ENCODE measurements around the gene MTMR12. TPM values are rescaled to one million over a fixed set of nuclear protein-coding genes. Genes with fewer than 3 reads are reported as not detected.
A peak's percentile ranks its signal among the peaks of the same experiment; 100 is the strongest.

The MTMR12 gene
- total and polyA plus RNA-seq, 2 of the 13 experiments (the other 11 are each of a cell fraction or from before 2014, with no cell fraction given) = 23.4 to 36.6 TPM

DNA sequence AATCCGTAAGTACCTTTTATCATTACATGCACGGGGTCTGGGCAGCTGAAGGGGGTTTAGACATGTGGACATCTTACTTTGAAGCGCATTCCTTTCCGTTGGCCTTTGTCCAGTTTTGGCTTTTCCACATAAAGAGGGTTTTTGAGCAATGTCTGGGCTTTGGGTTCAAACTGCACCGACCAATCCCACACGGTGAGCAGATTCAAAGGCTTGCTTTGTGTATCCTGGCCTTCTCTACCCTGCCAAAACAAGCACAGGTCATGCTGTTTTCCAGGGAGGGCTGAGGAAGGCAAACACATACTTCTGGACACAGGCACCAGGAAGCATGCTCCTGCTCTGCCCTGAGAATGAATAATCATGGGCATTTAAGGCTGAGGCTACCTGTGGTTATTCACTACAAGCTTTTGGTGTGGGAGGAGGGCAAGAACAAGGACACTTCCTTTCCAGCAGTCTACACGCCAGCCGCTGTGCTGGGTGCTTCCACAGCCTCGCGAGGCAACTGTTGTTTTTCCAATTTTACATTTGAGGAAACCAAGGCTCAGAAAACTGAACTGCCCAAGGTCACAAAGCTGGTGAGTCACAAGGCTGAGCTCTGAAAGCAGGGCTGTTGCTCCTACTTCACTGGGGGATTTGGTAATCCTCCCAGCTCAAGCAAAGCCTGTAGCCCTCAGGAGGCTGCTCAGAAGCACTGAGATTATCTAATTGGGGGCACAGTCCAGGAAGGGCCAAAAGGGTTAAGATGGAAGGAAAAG, 78.9 kb downstream of the MTMR12 start (continued):
- TF ChIP-seq MBNL3 (CRISPR knock-in tag; conservative IDR thresholded peaks at IDR 0.05) = no peak
- TF ChIP-seq, protein P1, sequence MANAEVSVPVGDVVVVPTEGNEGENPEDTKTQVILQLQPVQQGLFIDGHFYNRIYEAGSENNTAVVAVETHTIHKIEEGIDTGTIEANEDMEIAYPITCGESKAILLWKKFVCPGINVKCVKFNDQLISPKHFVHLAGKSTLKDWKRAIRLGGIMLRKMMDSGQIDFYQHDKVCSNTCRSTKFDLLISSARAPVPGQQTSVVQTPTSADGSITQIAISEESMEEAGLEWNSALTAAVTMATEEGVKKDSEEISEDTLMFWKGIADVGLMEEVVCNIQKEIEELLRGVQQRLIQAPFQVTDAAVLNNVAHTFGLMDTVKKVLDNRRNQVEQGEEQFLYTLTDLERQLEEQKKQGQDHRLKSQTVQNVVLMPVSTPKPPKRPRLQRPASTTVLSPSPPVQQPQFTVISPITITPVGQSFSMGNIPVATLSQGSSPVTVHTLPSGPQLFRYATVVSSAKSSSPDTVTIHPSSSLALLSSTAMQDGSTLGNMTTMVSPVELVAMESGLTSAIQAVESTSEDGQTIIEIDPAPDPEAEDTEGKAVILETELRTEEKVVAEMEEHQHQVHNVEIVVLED (CRISPR knock-in tag; IDR thresholded peaks at IDR 0.05; ENCODE audit: borderline replicate concordance) = no peak; the same call in 1 of the 2 replicates
- TF ChIP-seq ZFX (CRISPR knock-in tag; IDR thresholded peaks at IDR 0.05; ENCODE audit: low read depth) = peak; percentile 66; the same call in 1 of the 2 replicates
- TF ChIP-seq ZNF24 (IDR thresholded peaks at IDR 0.05) = no peak
- TF ChIP-seq NONO (IDR thresholded peaks at IDR 0.05) = no peak
- peak; percentile 91 for TF ChIP-seq NONO (CRISPR knock-in tag; conservative IDR thresholded peaks at IDR 0.05)
- TF ChIP-seq SAFB2 (CRISPR knock-in tag; IDR thresholded peaks at IDR 0.05; ENCODE audit: borderline replicate concordance, low read depth) = no peak
- no peak for TF ChIP-seq ZNF329 (CRISPR knock-in tag; IDR thresholded peaks at IDR 0.05; ENCODE audit: low read depth)
- no peak for TF ChIP-seq CHCHD3 (CRISPR knock-in tag; IDR thresholded peaks at IDR 0.05)
- TF ChIP-seq HMG20B (CRISPR knock-in tag; conservative IDR thresholded peaks at IDR 0.05) = peak; percentile 20; the same call in 1 of the 2 replicates
- no peak for TF ChIP-seq ZNF18 (CRISPR knock-in tag; IDR thresholded peaks at IDR 0.05; ENCODE audit: insufficient replicate concordance)
- TF ChIP-seq ZNF543 (CRISPR knock-in tag; IDR thresholded peaks at IDR 0.05) = 0 out of 2 replicates have a peak, but pooled peaks have one; percentile 44
- TF ChIP-seq ZNF713 (CRISPR knock-in tag; IDR thresholded peaks at IDR 0.05) = peak; percentile 8; the same call in 1 of the 2 replicates
- no peak for TF ChIP-seq PLSCR1 (CRISPR knock-in tag; IDR thresholded peaks at IDR 0.05; ENCODE audit: borderline replicate concordance)
- no peak for TF ChIP-seq GLI4 (CRISPR knock-in tag; IDR thresholded peaks at IDR 0.05; ENCODE audit: borderline replicate concordance)
- TF ChIP-seq SMARCC2 (IDR thresholded peaks at IDR 0.05) = no peak
- TF ChIP-seq ZNF280B (CRISPR knock-in tag; IDR thresholded peaks at IDR 0.05; ENCODE audit: borderline replicate concordance) = no peak
- TF ChIP-seq ZNF264 (CRISPR knock-in tag; IDR thresholded peaks at IDR 0.05) = peak; percentile 59; the same call in 1 of the 2 replicates
- TF ChIP-seq RORA (CRISPR knock-in tag; IDR thresholded peaks at IDR 0.05) = no peak
- no peak for TF ChIP-seq ZNF557 (CRISPR knock-in tag; IDR thresholded peaks at IDR 0.05)
- TF ChIP-seq ZNF777 (CRISPR knock-in tag; IDR thresholded peaks at IDR 0.05) = no peak
- TF ChIP-seq, protein P2, sequence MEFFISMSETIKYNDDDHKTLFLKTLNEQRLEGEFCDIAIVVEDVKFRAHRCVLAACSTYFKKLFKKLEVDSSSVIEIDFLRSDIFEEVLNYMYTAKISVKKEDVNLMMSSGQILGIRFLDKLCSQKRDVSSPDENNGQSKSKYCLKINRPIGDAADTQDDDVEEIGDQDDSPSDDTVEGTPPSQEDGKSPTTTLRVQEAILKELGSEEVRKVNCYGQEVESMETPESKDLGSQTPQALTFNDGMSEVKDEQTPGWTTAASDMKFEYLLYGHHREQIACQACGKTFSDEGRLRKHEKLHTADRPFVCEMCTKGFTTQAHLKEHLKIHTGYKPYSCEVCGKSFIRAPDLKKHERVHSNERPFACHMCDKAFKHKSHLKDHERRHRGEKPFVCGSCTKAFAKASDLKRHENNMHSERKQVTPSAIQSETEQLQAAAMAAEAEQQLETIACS (CRISPR knock-in tag; IDR thresholded peaks at IDR 0.05) = no peak
- TF ChIP-seq RAD51 (IDR thresholded peaks at IDR 0.05; ENCODE audit: borderline replicate concordance) = no peak
- TF ChIP-seq PPARG (CRISPR knock-in tag; conservative IDR thresholded peaks at IDR 0.05) = peak; percentile 86

All from HepG2 (cell line).